IPS DF 6.9 (cell line): ENCODE data around the gene STXBP6.

Experiments used
- DNase-seq: peaks from one replicate; pipeline ENCODE4 v3.0.0-alpha.2; 2013; ENCODE audit warnings: low read depth, low spot score
- H3K27ac ChIP-seq: one replicate; pipeline ENCODE4 v1.5.1; 2013; ENCODE audit warnings: low read length, control low read depth
- H3K27me3 ChIP-seq: 2 replicates; pipeline ENCODE4 v1.6.1; 2013; ENCODE audit warnings: mild to moderate bottlenecking, low read length; ENCODE audit not compliant: control insufficient read depth, insufficient read depth
- H3K36me3 ChIP-seq: 2 replicates; pipeline ENCODE4 v1.6.1; 2013; ENCODE audit warnings: low read length; ENCODE audit not compliant: control insufficient read depth, insufficient read depth
- H3K4me1 ChIP-seq: 2 replicates; pipeline ENCODE4 v1.6.1; 2013; ENCODE audit warnings: low read length; ENCODE audit not compliant: control insufficient read depth, insufficient read depth
- H3K4me3 ChIP-seq: 2 replicates; pipeline ENCODE4 v1.5.1; 2013; ENCODE audit warnings: mild to moderate bottlenecking, low read length
- H3K9me3 ChIP-seq: 2 replicates; pipeline ENCODE4 v1.6.1; 2013; ENCODE audit warnings: low read length, inconsistent platforms; ENCODE audit not compliant: control insufficient read depth, insufficient read depth
- WGBS: extraction: QIAGEN DNeasy Blood & Tissue Kit; methylation state at CpG from one replicate; pipeline ENCODE4 v1.1.7; 2013; ENCODE audit warnings: mixed read lengths, missing lambda C conversion rate; ENCODE audit not compliant: insufficient read length, insufficient coverage; 5-methylcytosine and 5-hydroxymethylcytosine counted together

The STXBP6 gene

GRCh38 chr14:24988760-24989159 lies 61.2 kb downstream of the STXBP6 start:
- no peaks in the 10 kb centered on the region for H3K4me1 ChIP-seq
- no peaks in the 10 kb centered on the region for H3K36me3 ChIP-seq
- H3K4me3 ChIP-seq: no peak overlapping the region
- WGBS: no CpG with 5 or more reads among the region's 5 CpGs
- H3K27ac ChIP-seq: no peak overlapping the region
- no peaks in the 10 kb centered on the region for H3K27me3 ChIP-seq
- no peaks in the 10 kb centered on the region for H3K9me3 ChIP-seq
- no peak for DNase-seq

GRCh38 chr14:24986206-24986893 lies 63.6 kb downstream of the STXBP6 start:
- Histone ChIP-seq H3K4me1 (no peaks in the 10 kb centered on the region), H3K27ac (no peak overlapping the region), H3K36me3 (no peaks in the 10 kb centered on the region), H3K9me3 (no peaks in the 10 kb centered on the region), H3K27me3 (no peaks in the 10 kb centered on the region), H3K4me3 (no peak overlapping the region)
- DNase-seq: no peak
- no CpG with 5 or more reads among the region's 4 CpGs for WGBS

GRCh38 chr14:24984846-24985589 lies 64.9 kb downstream of the STXBP6 start:
- no peak for DNase-seq
- H3K4me1 ChIP-seq: no peaks in the 10 kb centered on the region
- no peak overlapping the region for H3K4me3 ChIP-seq

GRCh38 chr14:24982472-24983155 lies 67.3 kb downstream of the STXBP6 start:
- Histone ChIP-seq H3K36me3 (no peaks in the 10 kb centered on the region), H3K9me3 (no peaks in the 10 kb centered on the region), H3K4me3 (no peak overlapping the region), H3K27me3 (no peaks in the 10 kb centered on the region), H3K4me1 (no peaks in the 10 kb centered on the region), H3K27ac (no peak overlapping the region)
- no CpG with 5 or more reads among the region's 6 CpGs for WGBS
- no peak for DNase-seq

More at GRCh38 chr14:24984846-24985589, 64.9 kb downstream of the STXBP6 start:
- Histone ChIP-seq H3K9me3 (no peaks in the 10 kb centered on the region), H3K36me3 (no peaks in the 10 kb centered on the region), H3K27ac (no peak overlapping the region), H3K27me3 (no peaks in the 10 kb centered on the region)
- WGBS: no CpG with 5 or more reads among the region's 6 CpGs

GRCh38 chr14:24979725-24980239 lies 70.2 kb downstream of the STXBP6 start:
- Histone ChIP-seq H3K27me3 (no peaks in the 10 kb centered on the region), H3K9me3 (no peaks in the 10 kb centered on the region), H3K4me1 (no peaks in the 10 kb centered on the region), H3K36me3 (no peaks in the 10 kb centered on the region), H3K4me3 (no peak overlapping the region), H3K27ac (no peak overlapping the region)
- 100% methylated on average over 1 of the region's 2 CpGs for WGBS
- no peak for DNase-seq

- H3K4me3 ChIP-seq: no peak overlapping the region
- no CpG with 5 or more reads among the region's 2 CpGs for whole genome bisulfite sequencing
- no peak overlapping the region for H3K27ac ChIP-seq
- no peaks in the 10 kb centered on the region for H3K36me3 ChIP-seq
- no peaks in the 10 kb centered on the region for H3K9me3 ChIP-seq
- no peak for DNase-seq
- no peaks in the 10 kb centered on the region for H3K27me3 ChIP-seq
- no peaks in the 10 kb centered on the region for H3K4me1 ChIP-seq
These were observed 70.9 kb downstream of the STXBP6 start for GRCh38 chr14:24978862-24979724.

GRCh38 chr14:24976602-24977001 lies 73.3 kb downstream of the STXBP6 start:
- Histone ChIP-seq H3K27ac (no peak overlapping the region), H3K36me3 (no peaks in the 10 kb centered on the region), H3K27me3 (no peaks in the 10 kb centered on the region), H3K4me1 (no peaks in the 10 kb centered on the region), H3K4me3 (no peak overlapping the region), H3K9me3 (no peaks in the 10 kb centered on the region)
- no CpG with 5 or more reads among the region's 3 CpGs for WGBS
- DNase-seq: no peak

- Histone ChIP-seq H3K27me3 (no peaks in the 10 kb centered on the region), H3K4me1 (no peaks in the 10 kb centered on the region), H3K36me3 (no peaks in the 10 kb centered on the region), H3K9me3 (no peaks in the 10 kb centered on the region), H3K4me3 (no peak overlapping the region), H3K27ac (no peak overlapping the region)
- no CpG with 5 or more reads among the region's 2 CpGs for WGBS
- DNase-seq: no peak
These were observed 74.6 kb downstream of the STXBP6 start for GRCh38 chr14:24975393-24975792.

GRCh38 chr14:24974591-24975374 lies 75.2 kb downstream of the STXBP6 start:
- H3K4me3 ChIP-seq: no peak overlapping the region
- no peak for DNase-seq
- no peaks in the 10 kb centered on the region for H3K36me3 ChIP-seq
- no CpG with 5 or more reads among the region's 2 CpGs for WGBS
- H3K9me3 ChIP-seq: no peaks in the 10 kb centered on the region
- H3K4me1 ChIP-seq: no peaks in the 10 kb centered on the region
- H3K27ac ChIP-seq: no peak overlapping the region
- no peaks in the 10 kb centered on the region for H3K27me3 ChIP-seq
